NCI-H82 (cell line): ENCODE data around the gene CACNA1G.

Experiments
- DNase-seq: peaks from one replicate; lab custom pipeline; 2025; lab: John Stamatoyannopoulos, UW

The CACNA1G gene

GRCh38 chr17:50613007-50613992, 52.8 kb downstream of the CACNA1G start:
- peak; percentile 80 for DNase-seq

- peak; percentile 79 for DNase-seq
Measured at GRCh38 chr17:50614471-50615051, 54.0 kb downstream of the CACNA1G start.

- no peak for DNase-seq
Measured at GRCh38 chr17:50615828-50616227, 55.3 kb downstream of the CACNA1G start.

- DNase-seq: no peak
Measured at GRCh38 chr17:50618300-50618699, 57.8 kb downstream of the CACNA1G start.

- DNase-seq: no peak
Measured at GRCh38 chr17:50618941-50619340, 58.4 kb downstream of the CACNA1G start.

GRCh38 chr17:50619489-50619888, 59.0 kb downstream of the CACNA1G start:
- no peak for DNase-seq

GRCh38 chr17:50620237-50620636, 59.7 kb downstream of the CACNA1G start:
- peak; percentile 70 for DNase-seq

GRCh38 chr17:50620858-50621257, 60.3 kb downstream of the CACNA1G start:
- peak; percentile 46 for DNase-seq

GRCh38 chr17:50621574-50622031, 61.1 kb downstream of the CACNA1G start:
- no peak for DNase-seq

GRCh38 chr17:50624321-50624934, 63.9 kb downstream of the CACNA1G start:
- DNase-seq: no peak

GRCh38 chr17:50625032-50625871, 64.7 kb downstream of the CACNA1G start:
- no peak for DNase-seq

GRCh38 chr17:50626037-50626574, 65.6 kb downstream of the CACNA1G start:
- peak; percentile 94 for DNase-seq

GRCh38 chr17:50627036-50627781, 66.7 kb downstream of the CACNA1G start:
- DNase-seq: no peak

GRCh38 chr17:50627782-50628601, 67.5 kb downstream of the CACNA1G start:
- DNase-seq: peak; percentile 54

- DNase-seq: no peak
Measured at GRCh38 chr17:50629902-50630301, 69.4 kb downstream of the CACNA1G start.

- DNase-seq: peak; percentile 65
Measured at GRCh38 chr17:50630524-50631194, 70.1 kb downstream of the CACNA1G start.

GRCh38 chr17:50631195-50631907, 70.8 kb downstream of the CACNA1G start:
- no peak for DNase-seq

GRCh38 chr17:50631908-50632571, 71.5 kb downstream of the CACNA1G start:
- no peak for DNase-seq
